ENCODE data around the gene UNC45A. TPM values are rescaled to one million over a fixed set of nuclear protein-coding genes. Genes with fewer than 3 reads are reported as not detected.
A peak's percentile ranks its signal among the peaks of the same experiment; 100 is the strongest.
"Not testable (repeated sequence)": the region's sequence is repeated elsewhere in the genome, so short reads cannot be mapped to it uniquely, and the experiment has no call there.

UNC45A gene
- total RNA-seq, 2 donors from 2014 or later = 52.2 to 70.1 TPM

GRCh38 chr15:90921887-90922286 is 13.2 kb upstream of the UNC45A start:
- no peak for TF ChIP-seq POLR2AphosphoS5 (IDR thresholded peaks at IDR 0.05)
- 87% methylated on average over 4 of the region's 4 CpGs for WGBS
- H3K9me3 ChIP-seq = no peaks in the 10 kb centered on the region

GRCh38 chr15:90922712-90923322 is 12.3 kb upstream of the UNC45A start:
- H3K27ac ChIP-seq; H3K4me3 ChIP-seq; intact Hi-C loops (cut with DNase I); DNase-seq (ENCODE audit: low spot score); H3K9me3 ChIP-seq; H3K36me3 ChIP-seq; H3K27me3 ChIP-seq (replicated peaks; ENCODE audit: insufficient read depth); H3K4me1 ChIP-seq (replicated peaks): not testable (repeated sequence)
- WGBS = 90% methylated on average over 7 of the region's 7 CpGs

More at GRCh38 chr15:90921887-90922286, 13.2 kb upstream of the UNC45A start:
- no peaks in the 10 kb centered on the region for H3K4me1 ChIP-seq (replicated peaks)
- no peak overlapping the region for H3K27ac ChIP-seq
- intact Hi-C loops (cut with DNase I) = no loop called here
- no peak overlapping the region for H3K4me3 ChIP-seq
- no peaks in the 10 kb centered on the region for H3K27me3 ChIP-seq (replicated peaks; ENCODE audit: insufficient read depth)
- H3K36me3 ChIP-seq = peaks cover 10 to 12% of the 10 kb centered on the region in 2 donors
- no peak for DNase-seq (ENCODE audit: low spot score)

GRCh38 chr15:90924375-90924774 is 10.7 kb upstream of the UNC45A start:
- DNase-seq (ENCODE audit: low spot score) = no peak
- TF ChIP-seq POLR2A (IDR thresholded peaks at IDR 0.05) (no peak), POLR2AphosphoS5 (IDR thresholded peaks at IDR 0.05) (no peak), CTCF (IDR thresholded peaks at IDR 0.05) (no peak)
- Histone ChIP-seq H3K4me3 (no peak overlapping the region), H3K4me1 (replicated peaks) (no peaks in the 10 kb centered on the region), H3K36me3 (peaks cover 0 to 5% of the 10 kb centered on the region in 2 donors), H3K9me3 (no peaks in the 10 kb centered on the region), H3K27me3 (replicated peaks; ENCODE audit: insufficient read depth) (no peaks in the 10 kb centered on the region), H3K27ac (no peak overlapping the region)
- intact Hi-C loops (cut with DNase I) = no loop called here
- 82% methylated on average over 5 of the region's 5 CpGs for WGBS

- H3K4me3 ChIP-seq; intact Hi-C loops (cut with DNase I); H3K9me3 ChIP-seq; DNase-seq (ENCODE audit: low spot score); H3K36me3 ChIP-seq; H3K27me3 ChIP-seq (replicated peaks; ENCODE audit: insufficient read depth); H3K4me1 ChIP-seq (replicated peaks); H3K27ac ChIP-seq: not testable (repeated sequence)
- WGBS = 92% methylated on average over 10 of the region's 10 CpGs
Measured at GRCh38 chr15:90926766-90927165, 8.3 kb upstream of the UNC45A start.

- 85% methylated on average over 7 of the region's 7 CpGs for WGBS
- intact Hi-C loops (cut with DNase I); H3K27ac ChIP-seq; H3K36me3 ChIP-seq; H3K4me1 ChIP-seq (replicated peaks); H3K27me3 ChIP-seq (replicated peaks; ENCODE audit: insufficient read depth); DNase-seq (ENCODE audit: low spot score); H3K4me3 ChIP-seq; H3K9me3 ChIP-seq: not testable (repeated sequence)
Measured at GRCh38 chr15:90928106-90928505, 7.0 kb upstream of the UNC45A start.

- Histone ChIP-seq H3K9me3 (no peaks in the 10 kb centered on the region), H3K27ac (peak overlapping the region; percentile 82 to 94), H3K27me3 (replicated peaks; ENCODE audit: insufficient read depth) (no peaks in the 10 kb centered on the region), H3K4me3 (peak overlapping the region; percentile 46 to 49), H3K36me3 (no peaks in the 10 kb centered on the region), H3K4me1 (replicated peaks) (no peaks in the 10 kb centered on the region)
- DNase-seq (ENCODE audit: low spot score) = no peak
- no peak for TF ChIP-seq CTCF (IDR thresholded peaks at IDR 0.05)
- TF ChIP-seq POLR2A (IDR thresholded peaks at IDR 0.05) = no peak
- no peak for TF ChIP-seq POLR2AphosphoS5 (IDR thresholded peaks at IDR 0.05)
- WGBS = 52% methylated on average over 21 of the region's 21 CpGs
- intact Hi-C loops (cut with DNase I) = no loop called here
Measured at GRCh38 chr15:90929246-90930019, 5.7 kb upstream of the UNC45A start.

Data from prostate gland (tissue), 2 donors.